ENCODE data around the gene TMEM8B. TPM values are rescaled to one million over a fixed set of nuclear protein-coding genes. Genes with fewer than 3 reads are reported as not detected.

Gene TMEM8B
- total and polyA plus RNA-seq, 10 of the 15 experiments (the other 5 are each of a cell fraction or from before 2014, with no cell fraction given), result 0.19 to 7.6 (median 2.5) TPM

DNA sequence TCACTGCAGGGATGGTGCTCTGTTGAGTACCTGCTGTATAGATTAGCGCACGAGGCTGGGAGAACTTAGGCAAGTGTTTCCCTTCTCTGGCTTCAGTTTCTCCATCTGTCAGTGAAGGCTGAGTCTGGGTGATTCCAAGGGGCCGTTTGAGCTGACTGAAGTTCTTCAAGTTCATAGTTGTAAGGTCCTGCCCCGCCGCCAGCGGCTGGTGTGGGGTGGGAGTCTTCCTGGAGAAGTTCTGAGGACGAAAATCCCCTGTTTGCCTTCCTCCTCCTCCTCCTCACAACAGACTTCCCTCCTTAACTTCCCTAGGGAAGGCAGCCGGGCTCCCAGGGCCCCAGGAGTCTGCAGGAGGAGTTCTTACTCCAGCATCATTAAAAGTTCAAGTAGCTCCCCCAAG, 75.3 kb downstream of the TMEM8B start (continued):
- TF ChIP-seq RCOR1 (conservative IDR thresholded peaks at IDR 0.05; ENCODE audit: low read depth, low read length) (no peak), EED (IDR thresholded peaks at IDR 0.05; ENCODE audit: low read depth) (no peak), MTA3 (IDR thresholded peaks at IDR 0.05; ENCODE audit: borderline replicate concordance, low read length) (no peak), SP1 (IDR thresholded peaks at IDR 0.05; ENCODE audit: low read depth, low read length) (no peak), SMARCA5 (IDR thresholded peaks at IDR 0.05) (no peak), ASH2L (IDR thresholded peaks at IDR 0.05; ENCODE audit: borderline replicate concordance, low read depth) (no peak), YBX1 (IDR thresholded peaks at IDR 0.05) (no peak), BCL3 (IDR thresholded peaks at IDR 0.05; ENCODE audit: borderline replicate concordance, insufficient read depth, low read depth, low read length, poor library complexity, severe bottlenecking) (no peak)
- TF ChIP-seq, protein P1, sequence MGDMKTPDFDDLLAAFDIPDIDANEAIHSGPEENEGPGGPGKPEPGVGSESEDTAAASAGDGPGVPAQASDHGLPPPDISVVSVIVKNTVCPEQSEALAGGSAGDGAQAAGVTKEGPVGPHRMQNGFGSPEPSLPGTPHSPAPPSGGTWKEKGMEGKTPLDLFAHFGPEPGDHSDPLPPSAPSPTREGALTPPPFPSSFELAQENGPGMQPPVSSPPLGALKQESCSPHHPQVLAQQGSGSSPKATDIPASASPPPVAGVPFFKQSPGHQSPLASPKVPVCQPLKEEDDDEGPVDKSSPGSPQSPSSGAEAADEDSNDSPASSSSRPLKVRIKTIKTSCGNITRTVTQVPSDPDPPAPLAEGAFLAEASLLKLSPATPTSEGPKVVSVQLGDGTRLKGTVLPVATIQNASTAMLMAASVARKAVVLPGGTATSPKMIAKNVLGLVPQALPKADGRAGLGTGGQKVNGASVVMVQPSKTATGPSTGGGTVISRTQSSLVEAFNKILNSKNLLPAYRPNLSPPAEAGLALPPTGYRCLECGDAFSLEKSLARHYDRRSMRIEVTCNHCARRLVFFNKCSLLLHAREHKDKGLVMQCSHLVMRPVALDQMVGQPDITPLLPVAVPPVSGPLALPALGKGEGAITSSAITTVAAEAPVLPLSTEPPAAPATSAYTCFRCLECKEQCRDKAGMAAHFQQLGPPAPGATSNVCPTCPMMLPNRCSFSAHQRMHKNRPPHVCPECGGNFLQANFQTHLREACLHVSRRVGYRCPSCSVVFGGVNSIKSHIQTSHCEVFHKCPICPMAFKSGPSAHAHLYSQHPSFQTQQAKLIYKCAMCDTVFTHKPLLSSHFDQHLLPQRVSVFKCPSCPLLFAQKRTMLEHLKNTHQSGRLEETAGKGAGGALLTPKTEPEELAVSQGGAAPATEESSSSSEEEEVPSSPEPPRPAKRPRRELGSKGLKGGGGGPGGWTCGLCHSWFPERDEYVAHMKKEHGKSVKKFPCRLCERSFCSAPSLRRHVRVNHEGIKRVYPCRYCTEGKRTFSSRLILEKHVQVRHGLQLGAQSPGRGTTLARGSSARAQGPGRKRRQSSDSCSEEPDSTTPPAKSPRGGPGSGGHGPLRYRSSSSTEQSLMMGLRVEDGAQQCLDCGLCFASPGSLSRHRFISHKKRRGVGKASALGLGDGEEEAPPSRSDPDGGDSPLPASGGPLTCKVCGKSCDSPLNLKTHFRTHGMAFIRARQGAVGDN (IDR thresholded peaks at IDR 0.05), result no peak

Data from GM12878 (cell line).